AG04449 (cell line): ENCODE results near the gene ANXA2.
A peak's percentile ranks its signal among the peaks of the same experiment; 100 is the strongest.

Source experiments
- CTCF ChIA-PET: fragments of 350-600 bp; formaldehyde crosslinking; extraction: SDS; loops from one replicate; lab custom pipeline; 2021; ENCODE audit warnings: antibody characterized with exemption; lab: Yijun Ruan, JAX
- POLR2A ChIA-PET: fragments of 400-600, 350-600 bp; formaldehyde crosslinking; extraction: SDS; loops from one replicate; lab custom pipeline; 2020; ENCODE audit warnings: antibody characterized with exemption, inconsistent platforms; lab: Yijun Ruan, JAX
- DNase-seq: peaks from one replicate; pipeline ENCODE4 v3.0.0-alpha.2; 2010; ENCODE audit warnings: low read depth, low spot score
- H3K4me3 ChIP-seq: 2 replicates; pipeline ENCODE4 v1.5.1; 2011; ENCODE audit warnings: low read depth, mild to moderate bottlenecking, control low read depth, low read length
- TF ChIP-seq, protein P1 (sequence below): IDR thresholded peaks from one replicate; pipeline ENCODE4 v1.5.1; 2011; ENCODE audit warnings: mild to moderate bottlenecking, moderate library complexity, low read length, control low read depth, inconsistent platforms; ENCODE audit not compliant: insufficient read depth; ENCODE audit errors: missing control alignments

The ANXA2 gene

DNA sequence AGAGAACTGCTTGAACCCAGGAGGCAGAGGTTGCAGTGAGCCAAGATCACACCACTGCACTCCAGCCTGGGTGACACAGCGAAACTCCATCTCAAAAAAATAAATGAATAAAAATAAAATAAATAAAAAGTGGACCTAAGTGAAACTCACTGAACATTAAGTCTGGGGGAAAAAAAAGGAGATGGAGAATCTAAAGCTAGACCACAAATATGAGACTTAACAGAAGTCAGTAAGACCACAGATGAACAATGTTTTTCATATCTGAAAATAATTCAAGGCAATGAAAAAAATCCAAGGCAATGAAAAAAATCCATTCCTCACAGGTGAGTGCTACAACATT, 18.6 kb downstream of the ANXA2 start:
- POLR2A ChIA-PET: interaction anchor here (1.0 to 1.5 kb wide), 2 partner anchors 14 to 19 kb away, joined by 4 to 7 read pairs; partner anchors contain the start of gene ANXA2
- CTCF ChIA-PET: no interaction called here
- no peak overlapping the region for H3K4me3 ChIP-seq
- no peak for DNase-seq
- TF ChIP-seq, protein P1, sequence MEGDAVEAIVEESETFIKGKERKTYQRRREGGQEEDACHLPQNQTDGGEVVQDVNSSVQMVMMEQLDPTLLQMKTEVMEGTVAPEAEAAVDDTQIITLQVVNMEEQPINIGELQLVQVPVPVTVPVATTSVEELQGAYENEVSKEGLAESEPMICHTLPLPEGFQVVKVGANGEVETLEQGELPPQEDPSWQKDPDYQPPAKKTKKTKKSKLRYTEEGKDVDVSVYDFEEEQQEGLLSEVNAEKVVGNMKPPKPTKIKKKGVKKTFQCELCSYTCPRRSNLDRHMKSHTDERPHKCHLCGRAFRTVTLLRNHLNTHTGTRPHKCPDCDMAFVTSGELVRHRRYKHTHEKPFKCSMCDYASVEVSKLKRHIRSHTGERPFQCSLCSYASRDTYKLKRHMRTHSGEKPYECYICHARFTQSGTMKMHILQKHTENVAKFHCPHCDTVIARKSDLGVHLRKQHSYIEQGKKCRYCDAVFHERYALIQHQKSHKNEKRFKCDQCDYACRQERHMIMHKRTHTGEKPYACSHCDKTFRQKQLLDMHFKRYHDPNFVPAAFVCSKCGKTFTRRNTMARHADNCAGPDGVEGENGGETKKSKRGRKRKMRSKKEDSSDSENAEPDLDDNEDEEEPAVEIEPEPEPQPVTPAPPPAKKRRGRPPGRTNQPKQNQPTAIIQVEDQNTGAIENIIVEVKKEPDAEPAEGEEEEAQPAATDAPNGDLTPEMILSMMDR: no peak

GRCh38 chr15:60376677-60377095, 21.1 kb downstream of the ANXA2 start:
- ChIA-PET CTCF (interaction anchor here (0.6 to 1.3 kb wide), 2 partner anchors 50 to 139 kb away, joined by 3 to 4 read pairs; no protein-coding TSS in a partner anchor), POLR2A (interaction anchor here (0.6 to 5.8 kb wide), 4 partner anchors 14 to 64 kb away, joined by 3 to 36 read pairs (median 3); no protein-coding TSS in a partner anchor)
- H3K4me3 ChIP-seq: no peak overlapping the region
- no peak for DNase-seq
- TF ChIP-seq, protein P1: no peak

GRCh38 chr15:60375306-60375705, 22.5 kb downstream of the ANXA2 start:
- DNase-seq: no peak
- H3K4me3 ChIP-seq: no peak overlapping the region
- TF ChIP-seq, protein P1: no peak
- CTCF ChIA-PET: interaction anchor here (0.9 to 2.1 kb wide), 4 partner anchors 13 to 145 kb away, joined by 3 to 8 read pairs (median 5); no protein-coding TSS in a partner anchor
- POLR2A ChIA-PET: interaction anchor here (0.6 to 5.8 kb wide), 4 partner anchors 12 to 23 kb away, joined by 4 to 36 read pairs (median 14); partner anchors contain the start of gene ANXA2

GRCh38 chr15:60374628-60375081, 23.1 kb downstream of the ANXA2 start:
- ChIA-PET CTCF (interaction anchor here (0.9 to 2.1 kb wide), 6 partner anchors 12 to 146 kb away, joined by 3 to 8 read pairs (median 4); no protein-coding TSS in a partner anchor), POLR2A (interaction anchor here (0.6 to 5.8 kb wide), 6 partner anchors 12 to 24 kb away, joined by 3 to 36 read pairs (median 4); partner anchors contain the start of gene ANXA2)
- H3K4me3 ChIP-seq: no peak overlapping the region
- TF ChIP-seq, protein P1: no peak
- peak; percentile 85 for DNase-seq

GRCh38 chr15:60374209-60374608, 23.6 kb downstream of the ANXA2 start:
- no peak overlapping the region for H3K4me3 ChIP-seq
- CTCF ChIA-PET: interaction anchor here (0.9 to 2.1 kb wide), 5 partner anchors 12 to 147 kb away, joined by 3 to 8 read pairs (median 4); no protein-coding TSS in a partner anchor
- TF ChIP-seq, protein P1: no peak
- POLR2A ChIA-PET: interaction anchor here (0.8 to 5.8 kb wide), 4 partner anchors 11 to 23 kb away, joined by 3 to 36 read pairs (median 14); no protein-coding TSS in a partner anchor
- no peak for DNase-seq

DNA sequence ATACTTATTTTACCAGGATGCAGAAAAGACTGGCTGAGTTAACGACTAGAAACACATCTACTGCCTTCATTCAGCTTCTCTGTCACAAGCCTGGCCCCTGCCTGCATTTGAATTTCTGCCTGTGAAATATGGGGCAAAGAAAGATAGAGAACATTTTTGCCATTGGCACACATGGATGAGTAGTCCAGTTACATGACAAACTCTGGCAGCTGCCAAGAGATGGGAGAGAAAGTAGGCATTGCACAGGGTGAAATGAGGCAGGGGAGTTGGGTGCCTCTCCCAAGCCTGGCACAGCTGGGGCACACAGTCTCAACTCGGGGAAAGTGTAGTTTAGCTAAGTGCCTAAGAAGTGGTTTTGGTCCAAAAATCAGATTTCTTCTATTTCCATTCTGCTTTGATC, 24.0 kb downstream of the ANXA2 start:
- CTCF ChIA-PET: interaction anchor here (1.4 kb wide), 2 partner anchors 12 to 75 kb away, joined by 4 read pairs; no protein-coding TSS in a partner anchor
- no peak for DNase-seq
- no peak overlapping the region for H3K4me3 ChIP-seq
- POLR2A ChIA-PET: interaction anchor here (0.6 to 5.8 kb wide), 5 partner anchors 10 to 23 kb away, joined by 3 to 36 read pairs (median 3); no protein-coding TSS in a partner anchor
- TF ChIP-seq, protein P1: no peak
